ENCODE measurements around the gene KRTAP22-2. TPM values are rescaled to one million over a fixed set of nuclear protein-coding genes. Genes with fewer than 3 reads are reported as not detected.

Gene KRTAP22-2
- total and polyA plus RNA-seq, 2 donors (not counting 3 experiments of a cell fraction or from before 2014, with no cell fraction given) = not detected

GRCh38 chr21:30615199-30615598, 25.0 kb upstream of the KRTAP22-2 start:
- POLR2A ChIA-PET = no interaction called here
- H3K27me3 ChIP-seq (ENCODE audit: control insufficient read depth in 2 of 2, insufficient read depth in 2 of 2, low read length in 2 of 2) = no peaks in the 10 kb centered on the region
- no peak overlapping the region for H3K4me2 ChIP-seq (ENCODE audit: insufficient read depth, low read length)
- peaks cover 4% of the 10 kb centered on the region for H3K9me3 ChIP-seq (replicated peaks; ENCODE audit: control insufficient read depth, insufficient read depth, low read length)
- no peaks in the 10 kb centered on the region for H4K20me1 ChIP-seq (replicated peaks; ENCODE audit: control insufficient read depth, extremely low read depth, insufficient read depth, low read length)
- CTCF ChIA-PET = no interaction called here
- no peaks in the 10 kb centered on the region for H3K9me1 ChIP-seq (replicated peaks; ENCODE audit: control insufficient read depth, extremely low read depth, insufficient read depth, low read length)
- H3K4me1 ChIP-seq (ENCODE audit: control insufficient read depth, extremely low read depth, insufficient read depth, low read length) = no peaks in the 10 kb centered on the region
- H3K9ac ChIP-seq (replicated peaks; ENCODE audit: extremely low read depth, insufficient read depth, low read length) = no peak overlapping the region
- no peaks in the 10 kb centered on the region for H3K36me3 ChIP-seq (ENCODE audit: control insufficient read depth in 2 of 2, extremely low read depth in 1 of 2, insufficient read depth in 2 of 2, low read length in 2 of 2)
- H2AFZ ChIP-seq (ENCODE audit: low read depth, low read length) = no peak overlapping the region
- dilution Hi-C loops (cut with MboI; ENCODE audit: extremely low pct_ligation_motif_present, low sequenced_read_pairs) = no loop called here
- no peak overlapping the region for H3K27ac ChIP-seq (ENCODE audit: insufficient read depth, low read depth, low read length)
- no peak for DNase-seq (ENCODE audit: low read depth, low spot score)
- no peak for FAIRE-seq
- intact Hi-C loops (cut with micrococcal nuclease) = no loop called here
- TF ChIP-seq MYC (IDR thresholded peaks at IDR 0.05; ENCODE audit: low read depth, low read length) (no peak), EZH2 (IDR thresholded peaks at IDR 0.05; ENCODE audit: borderline replicate concordance, low read depth, low read length, severe bottlenecking) (no peak), CTCF (IDR thresholded peaks at IDR 0.05; ENCODE audit: extremely low read depth in 1 of 2, insufficient read depth in 1 of 2, low read depth in 1 of 2, low read length in 2 of 2) (no peak), MAX (IDR thresholded peaks at IDR 0.05; ENCODE audit: insufficient read depth, insufficient read length) (no peak), GATA2 (IDR thresholded peaks at IDR 0.05; ENCODE audit: insufficient read depth, insufficient read length, low read depth, low read length) (no peak), FOS (IDR thresholded peaks at IDR 0.05; ENCODE audit: borderline replicate concordance, insufficient read depth, low read length) (no peak), POLR2AphosphoS5 (IDR thresholded peaks at IDR 0.05; ENCODE audit: insufficient read depth, low read depth, low read length) (no peak), JUN (IDR thresholded peaks at IDR 0.05; ENCODE audit: borderline replicate concordance, insufficient read depth, insufficient read length, low read depth) (no peak), POLR2A (IDR thresholded peaks at IDR 0.05; ENCODE audit: low read depth, low read length) (no peak)
- H3K4me3 ChIP-seq (replicated peaks in 1 of 3; ENCODE audit: insufficient read depth in 1 of 3, low read depth in 1 of 3, low read length in 3 of 3) = no peak overlapping the region
- no TSS peak for BruUV-seq (replicated peaks)
- H3K79me2 ChIP-seq (ENCODE audit: control insufficient read depth, insufficient read depth, low read length) = no peaks in the 10 kb centered on the region
